Stimulated activated CD8-positive, alpha-beta memory T cell treated with anti-CD3 and anti-CD28 coated beads, Interleukin-7, amount 100 ng/mL, for 24 hours (primary cell): ENCODE data around the gene CCDC198.

Source experiments
- DNase-seq: peaks from one replicate; pipeline ENCODE4 v3.0.0-alpha.2; 2020; ENCODE audit warnings: low read depth

CCDC198 gene

GRCh38 chr14:57462551-57462950, 31.1 kb downstream of the CCDC198 start:
- DNase-seq, result no peak

GRCh38 chr14:57461777-57462320, 31.8 kb downstream of the CCDC198 start:
- no peak for DNase-seq

GRCh38 chr14:57435923-57436322, 57.7 kb downstream of the CCDC198 start:
- no peak for DNase-seq

- no peak for DNase-seq
Observed at GRCh38 chr14:57420986-57421385, 72.7 kb downstream of the CCDC198 start.

GRCh38 chr14:57420033-57420432, 73.6 kb downstream of the CCDC198 start:
- no peak for DNase-seq
